K562 (cell line): ENCODE results near the gene SCYL3. TPM values are rescaled to one million over a fixed set of nuclear protein-coding genes. Genes with fewer than 3 reads are reported as not detected.

Source experiments
- ARID1B ChIP-seq: fragments of 450-650 bp; IDR thresholded peaks from 2 replicates; pipeline ENCODE4 v1.6.1; 2016; ENCODE audit warnings: antibody characterized with exemption, mild to moderate bottlenecking, inconsistent platforms
- GTF2E2 ChIP-seq: fragments of 200-800 bp; sonication (Bioruptor generic); IDR thresholded peaks from 2 replicates; pipeline ENCODE4 v1.6.1; 2016; ENCODE audit warnings: missing genetic modification characterization, missing compliant biosample characterization
- NELFE ChIP-seq: IDR thresholded peaks from 2 replicates; pipeline ENCODE4 v1.6.1; 2011; ENCODE audit warnings: mild to moderate bottlenecking; ENCODE audit not compliant: insufficient read depth, insufficient read length
- POLR2G ChIP-seq: fragments of 200-400 bp; formaldehyde crosslinking; IDR thresholded peaks from 2 replicates; pipeline ENCODE4 v1.6.1; 2017; ENCODE audit warnings: low read depth, mild to moderate bottlenecking, antibody characterized with exemption, low read length, moderate library complexity
- RERE ChIP-seq: sonication (generic); formaldehyde crosslinking; IDR thresholded peaks from 2 replicates; pipeline ENCODE4 v1.8.0; 2023; ENCODE audit warnings: missing genetic modification reagents, mild to moderate bottlenecking, borderline replicate concordance
- RREB1 ChIP-seq: fragments of 250-450 bp; sonication (Bioruptor Pico); IDR thresholded peaks from 2 replicates; pipeline ENCODE4 v1.4.0; 2020
- SETDB1 ChIP-seq: IDR thresholded peaks from one replicate; pipeline ENCODE4 v1.6.1; 2012; ENCODE audit warnings: low read length, control low read depth, inconsistent platforms
- ZNF133 ChIP-seq: fragments of 250-450 bp; sonication (Bioruptor Pico); IDR thresholded peaks from 2 replicates; pipeline ENCODE4 v1.4.0; 2020; ENCODE audit warnings: mild to moderate bottlenecking
- polyA plus RNA-seq, 8 experiments: library from polyadenylated mRNA; depleted of rRNA in 4 of 8; stranded (reverse) in 5 of 8; unstranded in 3 of 8; fragments of >200 nt; fragmentation: Nextera tagmentation in 2 of 8; fragmentation: Illumina TruSeq in 1 of 8; extraction: Ambion mirVana in 2 of 8; extraction: Trizol in 1 of 8; gene quantifications; 2 replicates each; pipeline versions ENCODE4 v1.2.1 to v1.2.3, GENCODE V29; 2011 to 2014; ENCODE audit warnings: inconsistent platforms in 1 of 8, missing spikeins in 1 of 8
- total RNA-seq, 7 experiments: library from RNA; depleted of rRNA in 6 of 7; stranded (reverse); fragments of >200 nt in 6 of 7; fragmentation: Illumina TruSeq in 2 of 7; extraction: Trizol in 2 of 7; gene quantifications; 2 replicates each; pipeline versions ENCODE4 v1.2.1 to v1.2.3, GENCODE V29; 2011 to 2021; ENCODE audit warnings: low replicate concordance in 1 of 7
- TF ChIP-seq, protein P1 (sequence below): sonication (generic); formaldehyde crosslinking; IDR thresholded peaks from 2 replicates; pipeline ENCODE4 v1.9.0; 2022; ENCODE audit warnings: mild to moderate bottlenecking, missing genetic modification reagents

The SCYL3 gene
- total and polyA plus RNA-seq, 9 of the 15 experiments (the other 6 are each of a cell fraction or from before 2014, with no cell fraction given): 3.6 to 11.4 (median 7.1) TPM

DNA sequence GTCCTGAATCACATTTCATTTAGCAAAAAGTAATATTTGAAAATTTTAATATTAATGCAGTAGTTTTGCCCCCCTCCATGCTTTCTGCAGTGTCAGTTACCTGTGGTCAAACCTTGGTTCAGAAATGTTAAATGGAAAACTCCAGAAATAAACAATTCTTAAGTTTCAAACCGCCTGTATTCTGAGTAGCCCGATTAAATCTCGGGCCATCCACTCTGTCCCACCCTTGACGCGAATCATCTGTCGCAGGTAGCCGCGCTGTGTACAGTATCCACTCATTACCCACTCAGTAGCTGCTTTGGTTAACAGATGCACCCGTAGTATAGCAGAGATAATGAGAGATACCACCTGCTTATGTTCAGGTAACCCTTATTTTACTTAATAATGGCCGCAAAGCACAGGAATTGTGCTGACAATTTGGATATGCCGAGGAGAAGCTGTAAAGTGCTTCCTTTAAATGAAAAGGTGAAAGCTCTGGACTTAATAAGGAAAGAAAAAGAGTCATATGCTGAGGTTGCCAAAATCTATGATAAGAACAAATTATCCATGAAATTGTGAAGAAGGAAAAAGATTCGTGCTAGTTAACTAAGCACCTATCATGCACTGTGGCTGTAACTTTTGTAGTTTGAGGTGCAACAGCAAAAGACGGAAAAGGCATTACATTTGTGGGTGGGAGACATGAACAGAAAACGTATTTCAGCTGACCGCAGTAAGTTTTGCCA lies 889 bp upstream of the SCYL3 start (continued):
- TF ChIP-seq, protein P1, sequence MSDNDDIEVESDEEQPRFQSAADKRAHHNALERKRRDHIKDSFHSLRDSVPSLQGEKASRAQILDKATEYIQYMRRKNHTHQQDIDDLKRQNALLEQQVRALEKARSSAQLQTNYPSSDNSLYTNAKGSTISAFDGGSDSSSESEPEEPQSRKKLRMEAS (CRISPR knock-in tag): no peak; the same call in 1 of the 2 replicates
- TF ChIP-seq NELFE (no peak), ARID1B (no peak), RERE (CRISPR knock-in tag) (no peak), ZNF133 (CRISPR knock-in tag) (no peak), SETDB1 (no peak), POLR2G (no peak), RREB1 (no peak), GTF2E2 (no peak)
